HFF-Myc (cell line): ENCODE results near the gene NCKAP5L.

Experiments
- DNase-seq: peaks from one replicate; pipeline ENCODE4 v3.0.0-alpha.2; 2011; ENCODE audit warnings: low read depth; ENCODE audit errors: extremely low read depth
- H3K4me3 ChIP-seq: replicated peaks from 2 replicates; pipeline ENCODE4 v1.5.1; 2011; ENCODE audit warnings: low read depth, mild to moderate bottlenecking, control low read depth, low read length
- CTCF ChIP-seq: IDR thresholded peaks from 2 replicates; pipeline ENCODE4 v1.5.1; 2012; ENCODE audit warnings: mild to moderate bottlenecking, low read depth, low read length, control low read depth; ENCODE audit errors: missing control alignments

NCKAP5L gene

GRCh38 chr12:49868952-49869815, 41.0 kb upstream of the NCKAP5L start:
- no peak overlapping the region for H3K4me3 ChIP-seq
- TF ChIP-seq CTCF, result no peak
- DNase-seq, result peak; percentile 65

DNA sequence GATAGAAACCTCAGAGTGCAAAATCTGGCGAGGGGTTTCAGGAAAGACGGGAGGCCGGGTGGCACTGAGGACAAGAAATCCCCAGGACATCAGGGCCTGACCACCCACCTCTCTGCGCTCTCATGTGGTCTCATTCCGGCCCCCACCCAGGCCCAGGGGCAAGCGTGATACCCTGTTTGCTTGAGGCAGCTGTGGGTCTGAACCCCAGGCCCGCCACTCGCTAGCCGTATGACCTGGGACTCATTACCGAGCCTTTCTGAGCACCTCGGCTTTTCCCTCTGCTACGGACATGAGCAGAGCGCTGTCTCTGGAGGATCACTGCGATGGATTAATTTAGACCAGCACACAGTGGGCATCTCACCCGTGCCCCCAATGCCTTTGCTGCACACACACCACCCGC, 40.2 kb upstream of the NCKAP5L start:
- DNase-seq, result no peak
- TF ChIP-seq CTCF, result no peak
- H3K4me3 ChIP-seq, result no peak overlapping the region

GRCh38 chr12:49867570-49868341, 39.5 kb upstream of the NCKAP5L start:
- no peak overlapping the region for H3K4me3 ChIP-seq
- no peak for DNase-seq
- TF ChIP-seq CTCF, result no peak

- peak; percentile 98 for TF ChIP-seq CTCF
- no peak for DNase-seq
- no peak overlapping the region for H3K4me3 ChIP-seq
Measured at GRCh38 chr12:49866859-49867569, 38.8 kb upstream of the NCKAP5L start.

GRCh38 chr12:49865782-49866135, 37.5 kb upstream of the NCKAP5L start:
- H3K4me3 ChIP-seq, result no peak overlapping the region
- TF ChIP-seq CTCF, result no peak
- no peak for DNase-seq

DNA sequence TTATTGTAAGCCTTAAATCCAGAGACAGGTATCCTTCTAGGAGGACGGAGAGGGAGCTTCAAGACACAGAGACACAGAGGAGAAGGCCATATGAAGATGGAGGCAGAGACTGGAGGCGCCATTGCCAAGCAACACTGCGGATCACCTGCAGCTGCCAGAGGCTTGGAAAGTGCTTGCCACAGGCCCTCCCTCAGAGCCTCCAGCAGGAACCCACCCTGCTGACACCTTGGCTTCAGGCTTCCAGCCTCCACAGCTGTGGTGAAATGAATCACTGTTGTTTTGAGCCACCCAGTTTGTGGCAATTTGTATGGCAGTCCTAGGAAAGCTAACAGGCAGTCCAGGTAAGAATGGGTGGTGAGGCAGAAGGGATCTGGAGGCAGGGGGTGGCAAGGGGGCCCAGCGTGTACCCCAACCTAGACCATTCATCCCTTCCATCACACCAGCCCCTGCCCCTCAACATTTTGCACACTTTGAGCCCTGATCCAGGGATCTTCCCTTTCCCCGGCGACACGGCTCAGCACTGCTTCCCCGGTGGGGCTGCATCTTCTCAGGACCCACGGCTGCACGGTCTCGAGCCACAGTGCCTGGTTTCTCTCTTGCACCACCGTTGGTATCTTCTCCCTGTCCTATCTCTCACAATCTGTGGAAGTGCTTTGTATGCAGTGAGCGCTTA, 37.0 kb upstream of the NCKAP5L start:
- no peak for DNase-seq
- no peak overlapping the region for H3K4me3 ChIP-seq
- no peak for TF ChIP-seq CTCF
